Measurements from ENCODE around the gene UROS.

The UROS gene

GRCh38 chr10:125828311-125828710 lies 5.3 kb upstream of the UROS start:
- no peak for DNase-seq (ENCODE audit: low spot score)

GRCh38 chr10:125827133-125827532 lies 4.1 kb upstream of the UROS start:
- DNase-seq (ENCODE audit: low spot score): no peak

- peak; percentile 80 for DNase-seq (ENCODE audit: low spot score)
Measured at GRCh38 chr10:125824736-125825135, 1.7 kb upstream of the UROS start.

- peak; percentile 5 for DNase-seq (ENCODE audit: low spot score)
Measured at GRCh38 chr10:125823663-125824251, 699 bp upstream of the UROS start.

- DNase-seq (ENCODE audit: low spot score): no peak
Measured at GRCh38 chr10:125820701-125821100, 2.4 kb downstream of the UROS start.

GRCh38 chr10:125817337-125817946 lies 5.6 kb downstream of the UROS start:
- no peak for DNase-seq (ENCODE audit: low spot score)

- no peak for DNase-seq (ENCODE audit: low spot score)
Measured at GRCh38 chr10:125816548-125816947, 6.5 kb downstream of the UROS start.

GRCh38 chr10:125815764-125816163 lies 7.3 kb downstream of the UROS start:
- no peak for DNase-seq (ENCODE audit: low spot score)

- no peak for DNase-seq (ENCODE audit: low spot score)
Measured at GRCh38 chr10:125812128-125812750, 10.8 kb downstream of the UROS start.

GRCh38 chr10:125811251-125811650 lies 11.8 kb downstream of the UROS start:
- no peak for DNase-seq (ENCODE audit: low spot score)

GRCh38 chr10:125808047-125808446 lies 15.0 kb downstream of the UROS start:
- DNase-seq (ENCODE audit: low spot score): no peak

GRCh38 chr10:125802739-125803138 lies 20.3 kb downstream of the UROS start:
- peak; percentile 57 for DNase-seq (ENCODE audit: low spot score)

GRCh38 chr10:125802131-125802530 lies 20.9 kb downstream of the UROS start:
- peak; percentile 76 for DNase-seq (ENCODE audit: low spot score)

GRCh38 chr10:125801574-125801973 lies 21.5 kb downstream of the UROS start:
- DNase-seq (ENCODE audit: low spot score): peak; percentile 15

- DNase-seq (ENCODE audit: low spot score): no peak
Measured at GRCh38 chr10:125799451-125800182, 23.4 kb downstream of the UROS start.

GRCh38 chr10:125797994-125798662 lies 24.9 kb downstream of the UROS start:
- DNase-seq (ENCODE audit: low spot score): peak; percentile 45

- DNase-seq (ENCODE audit: low spot score): no peak
Measured at GRCh38 chr10:125797424-125797823, 25.6 kb downstream of the UROS start.

- no peak for DNase-seq (ENCODE audit: low spot score)
Measured at GRCh38 chr10:125795637-125796190, 27.3 kb downstream of the UROS start.

- DNase-seq (ENCODE audit: low spot score): no peak
Measured at GRCh38 chr10:125795128-125795527, 27.9 kb downstream of the UROS start.

GRCh38 chr10:125792342-125793300 lies 30.4 kb downstream of the UROS start:
- DNase-seq (ENCODE audit: low spot score): no peak
